T-helper 9 cell (primary cell): ENCODE data around the gene CES2.

Source experiments
- DNase-seq: peaks from one replicate; pipeline ENCODE4 v3.0.0-alpha.2; 2020

CES2 gene

DNA sequence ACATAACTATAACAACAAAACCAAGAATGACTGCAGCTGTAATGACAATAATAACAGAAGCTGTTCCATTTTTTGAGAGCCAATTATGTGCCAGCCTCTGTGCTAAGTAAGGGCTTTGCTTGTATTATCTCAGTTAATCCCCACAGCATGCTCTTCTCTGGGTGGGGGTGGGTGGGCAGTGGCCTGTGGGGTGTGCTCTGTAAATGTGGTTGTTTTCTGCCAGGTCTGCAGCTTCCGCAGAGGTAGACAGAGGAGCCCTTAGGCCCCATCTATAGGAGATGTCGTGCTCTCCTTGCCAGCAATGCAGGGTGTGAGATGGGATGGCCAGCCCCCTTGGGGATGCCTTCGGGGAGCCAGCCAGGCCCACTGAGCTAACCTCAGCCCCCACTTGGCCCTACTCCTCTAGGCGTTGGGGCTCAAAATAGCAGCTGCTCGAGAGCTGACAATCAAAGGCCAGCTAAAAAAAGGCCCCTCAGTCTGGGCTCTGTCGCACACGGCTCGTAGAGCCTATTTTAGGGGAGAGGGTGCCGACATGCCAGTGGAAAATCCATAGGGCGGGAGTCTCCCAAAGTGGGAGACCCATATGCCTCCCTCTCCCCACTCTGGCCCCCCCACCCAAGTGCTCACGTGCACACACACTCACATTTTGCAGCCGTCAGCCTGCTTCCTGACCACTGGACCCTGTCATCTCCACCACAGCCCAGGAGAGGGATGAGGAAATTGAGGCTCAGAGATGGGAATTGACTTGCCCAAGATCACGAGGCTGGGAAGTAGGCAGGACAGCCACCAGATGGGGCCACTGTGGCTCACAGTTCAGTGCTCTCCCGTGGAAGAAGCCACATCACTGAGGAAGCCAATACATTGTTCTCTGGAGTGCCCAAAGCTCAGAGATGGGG lies 32.4 kb upstream of the CES2 start:
- no peak for DNase-seq

DNA sequence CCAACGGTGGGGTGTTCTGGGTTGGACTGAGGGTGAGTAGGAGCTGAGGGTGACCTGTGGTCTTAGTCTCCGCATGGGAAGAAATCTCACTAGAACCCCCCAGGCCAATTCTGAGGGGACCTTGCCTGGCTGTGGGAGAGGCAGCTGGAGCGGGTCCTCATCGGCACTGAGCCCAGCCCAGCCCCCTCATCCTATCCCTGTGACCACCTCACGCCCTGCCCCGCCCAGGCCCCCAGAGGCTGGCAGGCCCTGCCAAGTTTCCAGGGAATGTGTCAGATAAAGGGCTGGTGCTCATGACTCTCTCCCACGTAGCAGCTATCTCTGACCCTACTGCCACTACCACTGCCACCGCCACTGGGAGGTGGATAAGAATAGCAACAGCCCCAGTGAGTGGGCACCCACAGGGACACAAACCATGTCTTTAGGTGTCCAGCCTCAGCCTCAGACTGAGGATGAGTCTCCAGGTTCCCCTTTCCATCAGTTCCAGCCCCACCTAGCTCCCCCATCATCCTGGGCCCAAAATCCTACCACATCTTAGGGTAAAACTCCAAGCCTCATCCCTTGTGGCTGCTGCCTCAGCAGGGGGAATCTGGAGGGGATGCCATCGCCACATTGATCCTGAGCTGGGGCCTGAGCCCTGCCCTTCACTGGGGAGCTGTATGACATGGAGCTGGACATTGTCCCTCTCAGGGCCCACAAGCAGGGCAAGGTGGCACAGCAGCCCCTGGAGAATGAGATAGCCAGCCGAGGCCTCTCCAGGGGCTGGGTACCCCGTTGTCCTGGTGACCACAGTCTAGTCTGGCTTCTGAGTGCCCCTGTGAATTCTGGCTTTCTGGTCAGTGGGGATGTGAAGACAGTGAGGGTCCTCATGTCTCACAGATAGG lies 31.5 kb upstream of the CES2 start:
- DNase-seq: no peak

DNA sequence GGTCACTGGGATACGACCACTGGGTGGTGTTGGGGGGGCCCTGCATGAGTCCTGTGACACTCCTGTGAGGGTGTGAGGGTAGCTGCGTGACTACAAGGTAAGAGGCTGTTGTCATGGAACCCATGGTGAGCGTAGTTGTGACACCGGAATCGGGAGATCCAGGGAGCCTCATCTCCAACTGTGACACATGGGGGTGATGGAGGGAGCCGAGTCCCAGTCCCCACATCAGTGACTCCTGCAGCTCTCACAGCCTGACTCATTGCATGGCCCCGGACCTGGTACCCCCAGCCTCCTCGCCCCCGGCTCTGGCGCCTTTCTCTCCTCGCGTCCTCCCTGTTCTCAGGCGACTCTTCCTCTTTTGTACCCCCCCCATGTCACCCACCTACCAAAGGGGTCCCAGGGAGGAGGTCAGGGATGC lies 30.9 kb upstream of the CES2 start:
- DNase-seq: no peak

DNA sequence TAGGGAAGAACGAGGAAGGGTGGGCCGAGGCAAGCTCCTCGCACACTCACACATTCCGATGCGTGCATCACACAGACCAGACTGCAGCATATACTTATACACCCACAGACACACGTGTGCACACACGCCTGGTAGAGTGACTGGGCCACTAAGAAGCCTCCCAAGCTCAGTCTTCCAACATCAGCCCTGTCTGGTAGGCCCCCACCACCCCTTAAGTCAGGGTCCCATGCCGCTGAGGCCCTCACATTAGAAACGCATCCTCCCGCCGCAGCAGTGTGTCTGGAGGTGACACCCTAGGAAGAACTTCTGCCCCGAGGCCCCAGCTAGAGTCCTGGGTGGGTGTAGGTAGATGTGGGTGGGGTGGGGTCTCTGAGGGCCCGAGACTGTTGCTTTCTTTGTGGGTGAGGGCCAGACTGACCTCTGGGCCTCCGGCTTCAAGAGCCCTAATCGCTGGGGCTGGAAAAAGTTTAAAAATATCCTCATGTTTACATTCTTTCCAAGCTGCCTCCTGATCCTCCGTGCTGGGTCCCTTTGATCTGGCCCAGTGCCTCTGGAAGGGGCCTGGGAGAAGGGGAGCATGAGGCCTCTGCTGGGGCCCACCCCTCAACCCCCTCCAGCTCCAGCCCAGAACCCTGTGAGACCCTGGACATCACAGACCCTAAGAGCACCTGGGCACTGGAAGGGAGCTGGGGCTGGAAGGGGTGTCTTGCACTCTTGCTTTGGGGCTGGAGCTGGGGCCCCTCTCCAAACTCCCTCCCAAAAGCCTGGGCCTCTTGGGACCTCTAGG lies 30.3 kb upstream of the CES2 start:
- no peak for DNase-seq

DNA sequence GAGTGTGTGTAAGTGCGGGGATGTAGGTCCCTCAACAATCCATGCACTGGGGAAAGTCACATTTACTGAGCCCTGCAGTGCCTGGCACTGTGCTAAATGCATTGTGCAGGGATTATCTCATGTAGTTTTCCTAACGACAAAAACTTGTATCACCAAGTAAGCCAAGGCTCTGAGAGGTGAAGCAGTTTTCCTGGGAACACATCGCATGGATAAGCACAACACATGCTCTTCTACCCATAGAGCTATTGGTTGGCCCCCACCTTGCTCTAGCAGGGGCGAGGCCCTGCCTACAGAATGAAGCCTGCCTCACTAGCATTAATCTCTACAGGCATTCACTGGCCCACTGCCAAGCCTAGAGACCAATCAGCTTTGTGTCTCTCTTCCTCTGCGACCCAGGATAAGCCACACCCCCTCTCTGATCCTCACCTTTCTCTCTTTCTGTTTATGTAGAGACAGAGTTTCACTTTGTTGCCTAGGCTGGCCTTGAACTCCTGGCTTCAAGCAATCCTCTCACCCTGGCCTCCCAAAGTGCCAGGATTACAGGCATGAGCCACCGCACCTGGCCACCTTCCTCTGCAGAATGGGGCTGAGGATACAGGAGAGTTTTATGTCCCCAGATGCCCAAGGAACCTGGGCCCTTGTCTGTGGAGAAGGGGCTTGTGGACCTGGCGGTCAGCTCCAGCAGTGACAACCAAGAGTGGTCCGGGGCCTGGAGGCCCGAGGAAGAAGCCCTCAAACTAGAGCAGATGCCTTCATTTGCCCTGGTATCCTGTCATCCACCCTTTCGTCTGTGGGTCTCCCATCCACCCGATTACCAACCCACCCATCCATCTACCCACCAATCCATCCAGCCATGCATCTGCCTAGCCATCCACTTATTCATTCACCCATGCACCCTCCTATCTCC lies 29.4 kb upstream of the CES2 start:
- DNase-seq: no peak

DNA sequence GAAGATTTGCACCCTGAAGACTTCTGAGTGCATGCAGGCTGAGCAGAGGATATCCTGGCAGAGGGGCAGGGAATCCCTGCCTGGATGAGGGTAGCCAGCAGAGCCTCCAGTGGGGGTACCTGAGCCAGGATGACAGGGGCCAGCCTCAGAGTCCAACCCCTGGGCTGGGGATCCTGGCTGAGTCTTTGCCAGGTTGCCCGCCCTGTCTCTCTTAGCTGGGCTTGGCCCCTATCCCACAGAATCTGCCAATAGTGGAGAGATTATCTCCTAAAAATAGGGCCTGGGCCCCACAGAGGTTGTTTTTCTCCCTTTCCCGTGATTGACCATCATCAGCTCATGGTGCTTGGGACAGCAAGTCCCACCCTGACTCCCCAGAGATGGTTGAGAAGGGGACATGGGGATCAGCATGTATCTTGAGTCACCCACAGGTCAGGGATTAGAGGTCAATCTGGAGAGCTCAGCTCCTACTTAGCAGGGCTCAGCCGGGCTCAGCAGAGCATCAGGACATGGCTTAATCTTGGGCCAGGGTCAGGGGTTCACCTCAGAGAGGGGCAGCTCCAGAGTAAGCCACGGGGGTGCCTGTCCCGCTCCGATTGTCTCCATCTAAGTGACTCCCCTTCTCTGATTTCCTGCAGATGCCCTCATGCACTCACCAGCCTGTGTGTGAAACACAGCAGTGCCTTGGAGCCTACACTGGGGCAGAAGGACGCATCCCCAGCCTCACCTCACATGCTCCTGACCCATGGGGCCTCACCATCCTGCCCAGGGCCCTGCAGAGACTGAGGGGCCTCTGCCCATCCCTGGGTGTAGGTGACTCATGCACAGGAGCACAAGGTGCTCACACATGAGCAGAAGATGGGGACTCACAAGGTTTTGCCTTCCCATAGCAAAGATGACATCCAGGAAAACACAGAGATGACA lies 28.1 kb upstream of the CES2 start:
- DNase-seq: no peak

DNA sequence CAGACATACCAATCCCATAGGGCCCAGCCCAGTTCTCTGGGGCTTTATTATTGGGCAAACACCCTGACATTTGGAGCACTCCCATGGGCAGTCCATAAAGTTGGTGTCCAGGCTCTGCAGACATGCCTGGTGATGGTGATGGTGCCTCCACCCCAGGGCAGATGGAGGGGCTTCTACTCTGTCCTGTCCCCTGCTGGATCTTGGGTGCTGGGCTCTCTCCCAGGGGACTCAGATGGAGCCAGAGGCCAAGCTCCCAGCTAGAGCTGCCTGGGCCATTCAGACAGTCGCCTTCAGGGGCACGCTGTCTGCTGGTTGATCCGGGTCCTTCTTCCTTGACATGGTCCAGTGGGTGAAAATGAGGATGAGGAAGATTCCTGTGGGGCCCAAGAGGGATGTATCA lies 27.2 kb upstream of the CES2 start:
- DNase-seq: no peak

DNA sequence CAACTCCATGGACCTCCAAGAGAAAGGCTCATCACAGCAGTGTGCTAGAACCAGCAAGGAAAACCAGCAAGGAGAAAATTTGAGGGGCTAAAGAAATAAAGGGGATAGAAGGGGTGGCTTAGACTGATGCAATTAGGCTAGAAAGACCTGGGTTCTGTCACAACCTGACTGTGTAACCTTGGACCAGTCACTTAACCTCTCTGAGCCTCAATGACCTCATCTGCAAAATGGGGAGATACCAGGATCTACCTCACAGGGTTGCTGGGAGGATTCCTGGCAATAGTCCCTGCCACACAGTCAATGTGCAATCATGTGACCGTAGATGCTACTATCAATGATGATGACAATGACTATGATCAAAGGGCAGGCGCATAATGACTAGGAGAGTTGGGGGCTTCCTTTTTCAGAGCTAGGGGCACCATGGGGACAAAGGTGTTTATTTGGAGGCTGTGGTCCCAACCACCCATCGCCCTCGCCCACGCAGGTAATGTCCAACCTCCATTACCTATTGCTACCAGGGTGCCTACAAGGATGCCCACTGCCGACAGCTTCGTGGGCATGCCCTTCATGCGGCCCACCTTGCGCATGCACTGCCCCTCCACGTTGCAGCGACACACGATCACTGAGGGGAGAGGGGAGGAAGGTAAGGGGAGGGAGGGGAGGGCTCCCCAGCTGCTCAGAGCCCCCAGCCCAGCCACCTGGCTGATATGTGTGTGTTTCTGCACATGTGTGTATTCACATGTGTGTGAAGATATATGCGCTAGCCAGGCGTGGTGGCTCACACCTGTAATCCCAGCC lies 26.4 kb upstream of the CES2 start:
- DNase-seq: no peak

DNA sequence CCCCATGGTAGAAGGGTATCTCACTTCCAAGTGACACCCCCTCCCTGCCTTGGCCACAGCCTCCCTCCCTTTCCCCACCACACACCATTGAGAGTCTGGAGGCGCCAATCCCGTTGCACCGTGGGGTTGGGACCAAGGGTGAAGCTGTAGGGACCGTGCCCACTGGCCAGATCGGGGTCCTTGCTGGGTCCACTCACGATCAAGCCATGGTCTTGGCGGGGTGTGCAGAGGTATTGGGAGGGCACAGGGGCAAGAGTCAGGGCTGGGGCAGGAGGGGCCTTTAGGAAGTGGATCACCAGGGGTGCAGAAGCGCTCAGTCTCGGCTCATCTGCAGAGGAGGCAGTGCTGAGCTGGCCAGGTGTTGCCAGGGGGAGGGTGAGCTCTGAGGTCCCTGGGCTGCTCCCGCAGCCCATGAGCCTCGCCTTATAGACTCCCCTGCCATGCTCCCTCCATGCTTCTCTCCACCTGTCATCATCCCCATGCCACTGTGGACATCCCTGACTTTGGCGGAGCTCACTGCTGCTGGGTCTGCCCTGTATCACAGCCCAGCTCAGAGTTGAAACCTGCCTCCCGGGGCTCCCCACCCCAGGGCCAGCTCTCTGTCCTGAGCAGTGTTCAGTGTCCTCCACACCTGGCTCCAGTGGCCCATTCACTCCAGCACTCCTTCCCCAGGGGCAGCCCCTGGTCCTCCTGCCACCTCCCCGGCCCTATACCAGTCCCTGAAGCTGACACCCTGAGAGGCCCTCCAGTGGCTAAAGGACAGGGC lies 25.0 kb upstream of the CES2 start:
- no peak for DNase-seq

DNA sequence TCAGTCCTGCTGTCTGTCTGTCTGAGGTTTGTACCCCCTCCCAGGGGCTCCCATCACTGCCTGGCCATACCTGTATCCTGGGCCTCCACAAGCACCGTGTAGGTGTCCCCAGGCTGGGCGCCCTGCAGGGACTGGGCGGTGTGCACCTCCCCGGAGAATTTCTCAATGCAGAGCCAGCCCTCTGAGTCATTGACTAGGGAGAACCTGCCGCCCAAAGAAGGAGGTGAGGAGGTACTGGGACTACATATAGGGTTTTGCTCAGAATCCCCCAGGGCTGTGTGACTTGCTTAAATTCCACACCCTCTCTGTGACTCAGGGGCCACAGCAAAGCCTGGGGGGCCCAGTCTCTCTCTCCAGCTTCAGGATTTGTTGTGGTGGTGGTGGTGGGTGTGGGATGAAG lies 24.2 kb upstream of the CES2 start:
- no peak for DNase-seq

DNA sequence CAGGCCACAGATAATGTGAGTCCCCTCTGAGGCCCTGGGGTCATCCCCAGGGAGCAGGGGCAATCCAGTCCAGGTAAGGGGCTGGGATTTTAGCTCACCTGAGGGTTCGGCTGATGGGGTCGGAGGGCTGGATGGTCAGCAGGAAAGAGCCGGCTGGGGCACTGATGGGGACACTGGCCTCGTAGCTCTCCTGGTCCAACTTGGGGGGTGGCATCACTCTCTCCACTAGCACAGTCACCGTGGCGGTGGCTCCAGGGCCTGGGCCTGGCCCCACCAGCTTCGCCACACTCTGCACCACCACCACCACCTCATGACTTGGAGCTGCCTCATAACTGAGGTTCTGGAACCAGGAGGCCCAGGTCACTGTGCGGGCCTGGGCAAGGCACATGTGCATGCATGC lies 23.5 kb upstream of the CES2 start:
- no peak for DNase-seq

DNA sequence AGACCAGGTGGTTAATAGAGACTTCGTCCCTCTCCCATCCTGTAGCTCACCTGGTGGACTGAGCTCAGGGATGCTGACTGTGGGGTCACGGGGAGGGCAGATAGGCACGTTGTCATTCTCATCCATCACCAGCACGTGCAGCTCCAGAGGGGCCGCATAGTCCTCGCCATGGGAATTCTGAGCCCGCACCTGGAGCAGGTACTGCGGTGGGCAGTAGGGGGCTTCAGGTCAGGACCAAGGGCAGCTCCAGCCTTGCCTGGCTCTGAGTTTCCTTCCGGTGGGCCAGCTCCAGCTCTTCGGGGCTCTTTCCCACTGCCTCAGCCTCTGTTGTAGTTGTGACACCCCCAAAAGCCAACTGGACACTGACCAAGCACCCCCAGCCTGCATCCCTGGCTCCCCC lies 22.2 kb upstream of the CES2 start:
- no peak for DNase-seq

DNA sequence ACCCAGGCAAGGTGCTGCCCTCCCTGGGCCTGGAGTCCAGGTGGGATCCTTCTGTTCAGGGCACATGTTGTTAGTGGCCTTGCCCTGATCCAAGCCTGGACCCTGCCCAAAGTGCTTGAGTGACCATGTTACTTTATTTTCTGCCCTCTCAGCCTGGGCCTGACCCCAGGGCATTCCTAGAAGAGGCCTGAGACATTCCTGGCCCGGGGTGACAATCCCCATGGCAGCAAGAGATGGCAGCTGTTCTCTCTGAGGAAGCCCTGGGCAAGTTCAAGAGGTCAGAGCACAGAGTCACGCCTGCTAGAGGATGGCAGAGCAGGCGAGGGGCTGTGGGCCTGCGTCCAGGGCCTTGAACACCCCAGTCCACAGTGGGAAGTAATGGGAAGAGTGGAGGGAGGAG lies 21.6 kb upstream of the CES2 start:
- DNase-seq: no peak

DNA sequence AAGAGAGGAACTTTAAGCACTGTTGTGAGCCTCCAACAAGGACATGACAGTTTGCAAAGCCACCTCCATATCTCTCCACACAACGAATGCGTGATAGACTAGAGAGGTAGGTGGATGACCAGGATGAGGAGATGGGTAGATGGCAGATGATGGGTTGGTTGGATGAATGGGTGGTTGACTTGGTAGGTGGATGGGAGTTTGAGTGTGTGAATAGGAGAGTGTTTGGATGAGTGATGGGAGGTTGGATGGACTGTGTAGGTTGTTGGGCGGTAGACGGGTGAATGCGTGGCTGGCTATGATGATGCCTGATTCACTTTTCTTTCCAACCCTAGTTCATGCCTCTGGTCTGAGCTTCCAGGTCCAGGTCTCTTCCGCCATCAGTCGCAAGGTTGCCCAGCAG lies 20.8 kb upstream of the CES2 start:
- DNase-seq: no peak

DNA sequence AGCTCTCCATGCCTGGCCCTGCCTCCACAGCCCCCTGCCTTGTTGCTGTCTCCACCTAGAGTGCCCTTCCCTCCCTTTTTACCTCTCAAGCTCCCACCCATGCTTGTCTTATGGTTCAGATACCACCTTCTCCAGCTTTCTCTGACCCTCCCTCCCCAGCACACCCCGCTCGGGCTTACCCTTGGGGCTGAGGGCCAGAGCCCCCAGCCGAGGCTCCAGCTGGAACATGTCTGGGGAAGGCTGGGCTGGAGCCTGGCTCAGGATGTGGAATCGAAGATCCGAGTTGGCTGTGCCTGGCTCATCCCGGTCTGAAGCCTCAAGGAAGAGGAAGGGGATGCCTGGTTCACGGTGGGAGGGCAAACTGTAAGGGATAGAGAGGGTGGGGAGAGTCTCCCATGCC lies 20.3 kb upstream of the CES2 start:
- DNase-seq: no peak

DNA sequence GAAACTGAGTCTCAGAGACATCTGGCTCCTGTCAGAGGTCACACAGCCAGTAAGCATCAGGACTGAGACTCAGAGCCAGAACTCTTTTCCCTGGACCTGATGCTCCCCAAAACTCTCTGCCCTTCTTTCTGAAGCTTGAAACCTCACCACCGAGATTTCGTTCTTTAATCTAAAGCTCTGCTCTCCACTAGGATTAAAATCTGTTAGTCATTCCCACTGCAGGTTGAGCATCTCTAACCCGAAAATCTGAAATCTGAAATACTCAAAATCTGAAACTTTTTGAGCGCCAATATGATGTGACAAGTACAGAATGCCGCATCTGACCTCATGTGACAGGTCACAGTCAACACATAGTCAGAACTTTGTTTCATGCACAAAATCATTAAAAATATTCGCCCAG lies 18.8 kb upstream of the CES2 start:
- no peak for DNase-seq

DNA sequence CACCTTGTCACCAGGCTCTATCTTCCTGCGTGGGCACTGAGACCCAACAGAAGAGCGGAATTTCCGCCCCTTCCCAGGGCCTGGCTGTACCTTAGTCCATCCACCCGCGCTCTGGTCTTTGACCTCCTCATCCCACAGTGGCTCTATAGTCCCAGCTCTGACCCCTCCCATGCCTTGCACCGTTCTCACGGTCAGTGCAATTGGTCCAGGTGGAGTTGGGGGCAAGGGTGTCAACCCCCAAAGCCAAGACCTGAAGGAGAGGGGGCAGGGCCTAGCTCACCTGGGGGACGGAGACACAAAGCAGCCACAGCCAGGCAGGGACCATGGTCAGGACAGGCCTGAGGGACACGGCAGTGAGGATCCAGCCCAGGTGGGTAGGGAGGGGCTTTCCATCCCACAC lies 17.6 kb upstream of the CES2 start:
- DNase-seq: no peak

DNA sequence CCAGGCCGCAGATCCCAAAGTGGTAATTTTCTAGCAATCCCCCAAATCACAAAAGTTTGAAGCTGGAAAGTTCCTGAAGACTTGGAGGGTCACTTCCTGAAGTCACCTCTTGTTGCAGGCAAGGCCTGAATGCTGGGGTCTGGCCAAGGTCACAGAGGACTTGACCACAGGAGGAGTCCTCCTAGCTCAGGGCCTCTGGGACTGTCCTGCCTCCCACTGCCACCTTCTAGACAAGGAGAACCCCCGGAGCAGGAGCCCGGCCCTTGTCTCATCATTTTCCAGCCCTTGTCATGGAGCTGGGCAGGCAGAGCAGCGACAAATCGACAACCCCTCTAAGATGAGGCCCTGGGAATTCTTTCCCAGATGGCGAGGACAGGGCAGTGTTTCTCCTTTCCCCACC lies 17.0 kb upstream of the CES2 start:
- no peak for DNase-seq
